Transverse colon (tissue), 4 donors: ENCODE results near the gene OPTC. TPM values are rescaled to one million over a fixed set of nuclear protein-coding genes. Genes with fewer than 3 reads are reported as not detected.

Experiments used
- DNase-seq: peaks from one replicate; pipeline ENCODE4 v3.0.0-alpha.2; 2019
- H3K27ac ChIP-seq, 4 donors: fragments of 200-600 bp; sonication (generic); 2 replicates each; pipeline ENCODE4 v1.5.1; 2016 to 2018; ENCODE audit warnings: inconsistent platforms in 4 of 4
- H3K27me3 ChIP-seq: fragments of 200-600 bp; sonication (generic); 2 replicates; pipeline ENCODE4 v1.5.1; 2017; ENCODE audit warnings: inconsistent platforms
- H3K36me3 ChIP-seq, 4 donors: fragments of 200-600 bp; sonication (generic); 2 replicates each; pipeline ENCODE4 v1.5.1; 2017 to 2019; ENCODE audit warnings: inconsistent platforms in 4 of 4
- H3K4me1 ChIP-seq, 4 donors: fragments of 200-600 bp; sonication (generic); 2 replicates each; pipeline ENCODE4 v1.5.1; 2017 to 2020; ENCODE audit warnings: inconsistent platforms in 4 of 4
- H3K4me3 ChIP-seq, 4 donors: fragments of 200-600 bp; sonication (generic); 1 replicate in 1 of 4; 2 replicates in 3 of 4; pipeline versions ENCODE4 v1.5.1 to v1.6.1; 2017 to 2019; ENCODE audit warnings: inconsistent platforms in 4 of 4
- H3K9me3 ChIP-seq, 2 donors: fragments of 200-600 bp; sonication (generic); 2 replicates each; pipeline ENCODE4 v1.5.1; 2017 to 2019; ENCODE audit warnings: inconsistent platforms in 2 of 2
- CTCF ChIP-seq, 5 experiments: fragments of 200-600 bp in 3 of 5; fragments of 450-650 bp in 2 of 5; sonication (generic) in 3 of 5; IDR thresholded peaks; 1 replicate in 2 of 5; 2 replicates in 3 of 5; pipeline ENCODE4 v1.5.1; 2016 to 2017; ENCODE audit warnings: antibody characterized with exemption in 5 of 5, inconsistent platforms in 3 of 5, mild to moderate bottlenecking in 2 of 5, moderate library complexity in 1 of 5
- EP300 ChIP-seq: sonication (generic); formaldehyde crosslinking; IDR thresholded peaks from one replicate; pipeline ENCODE4 v1.6.1; 2017; ENCODE audit warnings: antibody characterized with exemption, low read depth
- POLR2A ChIP-seq: fragments of 450-650 bp; IDR thresholded peaks from one replicate; pipeline ENCODE4 v1.6.1; 2016; ENCODE audit warnings: antibody characterized with exemption, mild to moderate bottlenecking, moderate library complexity
- POLR2AphosphoS5 ChIP-seq, 3 donors: sonication (generic); formaldehyde crosslinking; IDR thresholded peaks; one replicate each; pipeline ENCODE4 v1.6.1; 2016; ENCODE audit warnings: antibody characterized with exemption in 3 of 3
- WGBS, 2 donors: methylation state at CpG; one replicate each; pipeline ENCODE4 v1.1.5; 2018; ENCODE audit warnings: low coverage in 1 of 2; 5-methylcytosine and 5-hydroxymethylcytosine counted together
- in situ Hi-C, 4 donors: fragments of 200-750 bp; cut with MboI; loops; one replicate each; pipeline versions ENCODE4 v1.15.0 to v1.15.1; 2017; ENCODE audit warnings: low sequenced_read_pairs in 3 of 4, low pct_ligation_motif_present in 1 of 4, low pct_unique_long_range_greater_than_20kb in 1 of 4
- intact Hi-C: fragments of 100-400 bp; cut with DNase I; formaldehyde crosslinking; loops from one replicate; pipeline ENCODE4 v1.15.1; 2023; ENCODE audit warnings: low total_unique reads
- total RNA-seq, 4 donors: library from RNA; depleted of rRNA; stranded (reverse); fragments of >200 nt; gene quantifications; one replicate each; pipeline ENCODE4 v1.1.0, GENCODE V29; 2016

The OPTC gene
- total RNA-seq, 4 donors from 2014 or later: not detected

GRCh38 chr1:203492748-203493130 is 1.2 kb upstream of the OPTC start:
- intact Hi-C loops: no loop called here
- H3K4me3 ChIP-seq: no peak overlapping the region
- TF ChIP-seq EP300 (no peak), POLR2A (no peak), CTCF (IDR thresholded peaks at IDR 0.05) (no peak), POLR2AphosphoS5 (IDR thresholded peaks at IDR 0.05) (no peak)
- peaks cover 0 to 6% (median 4%) of the 10 kb centered on the region in 4 donors for H3K4me1 ChIP-seq
- DNase-seq: no peak
- in situ Hi-C loops: loop anchor here in 1 of 4 donors (25.0 kb wide), 1 partner anchor 130 kb away; the partner anchor contains the start of gene FMOD
- H3K27ac ChIP-seq: no peak overlapping the region
- 57 to 75% methylated on average over 3 to 6 of the region's 6 CpGs for WGBS, 2 donors
- H3K36me3 ChIP-seq: no peaks in the 10 kb centered on the region
- H3K9me3 ChIP-seq: no peaks in the 10 kb centered on the region
- H3K27me3 ChIP-seq: no peaks in the 10 kb centered on the region

GRCh38 chr1:203495845-203496244 is 1.9 kb downstream of the OPTC start:
- H3K4me1 ChIP-seq: no peaks in the 10 kb centered on the region
- 75% methylated on average over 7 of the region's 7 CpGs; no CpG with 5 or more reads in 1 of the 2 donors for WGBS, 2 donors
- no peak overlapping the region for H3K4me3 ChIP-seq
- H3K9me3 ChIP-seq: no peaks in the 10 kb centered on the region
- intact Hi-C loops: no loop called here
- H3K27me3 ChIP-seq: no peaks in the 10 kb centered on the region
- no peak overlapping the region for H3K27ac ChIP-seq
- in situ Hi-C loops: loop anchor here in 1 of 4 donors (25.0 kb wide), 1 partner anchor 134 kb away; the partner anchor contains the start of gene FMOD
- no peaks in the 10 kb centered on the region for H3K36me3 ChIP-seq
- no peak for DNase-seq
- TF ChIP-seq POLR2A: no peak
- TF ChIP-seq CTCF (IDR thresholded peaks at IDR 0.05): no peak
- TF ChIP-seq POLR2AphosphoS5 (IDR thresholded peaks at IDR 0.05): no peak
- no peak for TF ChIP-seq EP300

- H3K4me3 ChIP-seq: no peak overlapping the region
- no peak for TF ChIP-seq POLR2AphosphoS5 (IDR thresholded peaks at IDR 0.05)
- no peak for TF ChIP-seq EP300
- TF ChIP-seq CTCF (IDR thresholded peaks at IDR 0.05): no peak
- 66 to 73% methylated on average over 5 of the region's 5 CpGs for WGBS, 2 donors
- in situ Hi-C loops: loop anchor here in 1 of 4 donors (25.0 kb wide), 1 partner anchor 135 kb away; the partner anchor contains the start of gene FMOD
- H3K36me3 ChIP-seq: no peaks in the 10 kb centered on the region
- H3K4me1 ChIP-seq: peaks cover 0 to 4% (median 0%) of the 10 kb centered on the region in 4 donors
- H3K27me3 ChIP-seq: no peaks in the 10 kb centered on the region
- intact Hi-C loops: no loop called here
- no peak overlapping the region for H3K27ac ChIP-seq
- H3K9me3 ChIP-seq: no peaks in the 10 kb centered on the region
- DNase-seq: no peak
Measured at GRCh38 chr1:203497269-203497777, 3.4 kb downstream of the OPTC start.

GRCh38 chr1:203499643-203500278 is 5.8 kb downstream of the OPTC start:
- intact Hi-C loops (loop anchor here (10.0 kb wide), 1 partner anchor 295 kb away; the partner anchor contains the start of genes ZBED6 and ZC3H11A), in situ Hi-C loops (loop anchor here in 1 of 4 donors (10.0 to 25.0 kb wide), 2 partner anchors 137 to 205 kb away; partner anchors contain the start of gene FMOD)
- no peaks in the 10 kb centered on the region for H3K9me3 ChIP-seq
- WGBS, 2 donors: 90 to 93% methylated on average over 3 to 7 of the region's 7 CpGs
- no peaks in the 10 kb centered on the region for H3K36me3 ChIP-seq
- no peak for DNase-seq
- no peak overlapping the region for H3K27ac ChIP-seq
- no peaks in the 10 kb centered on the region for H3K27me3 ChIP-seq
- TF ChIP-seq POLR2AphosphoS5 (IDR thresholded peaks at IDR 0.05) (no peak), CTCF (IDR thresholded peaks at IDR 0.05) (no peak), POLR2A (no peak), EP300 (no peak)
- no peak overlapping the region for H3K4me3 ChIP-seq
- H3K4me1 ChIP-seq: peaks cover 0 to 4% (median 2%) of the 10 kb centered on the region in 4 donors
